ENCODE measurements around the gene LRCH1.

LRCH1 gene

GRCh38 chr13:46565808-46566750 lies 13.1 kb downstream of the LRCH1 start:
- Histone ChIP-seq H3K4me2 (ENCODE audit: low read length, poor library complexity, severe bottlenecking) (no peak overlapping the region), H2BK120ac (ENCODE audit: low read depth, low read length) (no peak overlapping the region), H3K9ac (ENCODE audit: low read length) (no peak overlapping the region), H3K4ac (ENCODE audit: low read depth in 1 of 2, low read length in 2 of 2) (no peak overlapping the region), H4K8ac (ENCODE audit: low read length) (no peak overlapping the region), H3K27ac (ENCODE audit: low read length, poor library complexity, severe bottlenecking) (no peak overlapping the region), H3K4me3 (ENCODE audit: insufficient read depth in 1 of 2, low read depth in 1 of 2, low read length in 2 of 2) (no peak overlapping the region), H3K18ac (ENCODE audit: low read depth in 1 of 2, low read length in 2 of 2) (no peak overlapping the region), H3K4me1 (ENCODE audit: control insufficient read depth, insufficient read depth, low read depth, low read length) (peaks cover 11% of the 10 kb centered on the region), H3K14ac (ENCODE audit: low read length in 2 of 2) (no peak overlapping the region), H3K23ac (ENCODE audit: low read length in 2 of 2) (peak overlapping the region in 1 of 2 experiments; percentile 32), H4K91ac (ENCODE audit: low read length) (no peak overlapping the region), H2BK15ac (ENCODE audit: low read depth, poor library complexity, severe bottlenecking) (no peak overlapping the region), H2BK5ac (ENCODE audit: low read depth, low read length, poor library complexity, severe bottlenecking) (no peak overlapping the region), H2AK5ac (ENCODE audit: low read length, severe bottlenecking) (no peak overlapping the region), H3K36me3 (ENCODE audit: control insufficient read depth in 1 of 2, insufficient read depth in 2 of 2, low read depth in 1 of 2, low read length in 2 of 2) (peaks cover 0 to 4% of the 10 kb centered on the region in 2 experiments), H3K79me1 (replicated peaks; ENCODE audit: low read length, poor library complexity, severe bottlenecking) (no peaks in the 10 kb centered on the region), H3K27me3 (ENCODE audit: control insufficient read depth in 1 of 2, insufficient read depth in 1 of 2, low read length in 2 of 2) (no peaks in the 10 kb centered on the region), H3K9me3 (ENCODE audit: control insufficient read depth, low read length) (no peaks in the 10 kb centered on the region), H2AFZ (ENCODE audit: low read depth, low read length) (no peak overlapping the region), H2BK12ac (ENCODE audit: low read length in 2 of 2) (no peak overlapping the region)
- no peak for DNase-seq
- WGBS, result 85% methylated on average over 6 of the region's 7 CpGs

GRCh38 chr13:46567671-46568070 lies 14.7 kb downstream of the LRCH1 start:
- no peak overlapping the region for H3K4ac ChIP-seq (ENCODE audit: low read depth in 1 of 2, low read length in 2 of 2)
- H3K4me2 ChIP-seq (ENCODE audit: low read length, poor library complexity, severe bottlenecking), result no peak overlapping the region
- no peaks in the 10 kb centered on the region for H3K79me1 ChIP-seq (replicated peaks; ENCODE audit: low read length, poor library complexity, severe bottlenecking)
- H2BK120ac ChIP-seq (ENCODE audit: low read depth, low read length), result no peak overlapping the region
- H2BK12ac ChIP-seq (ENCODE audit: low read length in 2 of 2), result no peak overlapping the region
- no peak for DNase-seq
- H4K91ac ChIP-seq (ENCODE audit: low read length), result no peak overlapping the region
- no peak overlapping the region for H2AK5ac ChIP-seq (ENCODE audit: low read length, severe bottlenecking)
- no peak overlapping the region for H3K18ac ChIP-seq (ENCODE audit: low read depth in 1 of 2, low read length in 2 of 2)
- H3K23ac ChIP-seq (ENCODE audit: low read length in 2 of 2), result no peak overlapping the region
- H3K9me3 ChIP-seq (ENCODE audit: control insufficient read depth, low read length), result no peaks in the 10 kb centered on the region
- 96% methylated on average over 2 of the region's 2 CpGs for WGBS
- no peak overlapping the region for H3K9ac ChIP-seq (ENCODE audit: low read length)
- peaks cover 15% of the 10 kb centered on the region for H3K4me1 ChIP-seq (ENCODE audit: control insufficient read depth, insufficient read depth, low read depth, low read length)
- H3K36me3 ChIP-seq (ENCODE audit: control insufficient read depth in 1 of 2, insufficient read depth in 2 of 2, low read depth in 1 of 2, low read length in 2 of 2), result peaks cover 0 to 1% of the 10 kb centered on the region in 2 experiments
- no peak overlapping the region for H3K27ac ChIP-seq (ENCODE audit: low read length, poor library complexity, severe bottlenecking)
- H2BK15ac ChIP-seq (ENCODE audit: low read depth, poor library complexity, severe bottlenecking), result no peak overlapping the region
- H3K14ac ChIP-seq (ENCODE audit: low read length in 2 of 2), result no peak overlapping the region
- no peak overlapping the region for H3K4me3 ChIP-seq (ENCODE audit: insufficient read depth in 1 of 2, low read depth in 1 of 2, low read length in 2 of 2)
- H3K27me3 ChIP-seq (ENCODE audit: control insufficient read depth in 1 of 2, insufficient read depth in 1 of 2, low read length in 2 of 2), result no peaks in the 10 kb centered on the region
- H4K8ac ChIP-seq (ENCODE audit: low read length), result no peak overlapping the region
- H2AFZ ChIP-seq (ENCODE audit: low read depth, low read length), result no peak overlapping the region
- H2BK5ac ChIP-seq (ENCODE audit: low read depth, low read length, poor library complexity, severe bottlenecking), result no peak overlapping the region

- no peak overlapping the region for H3K27ac ChIP-seq (ENCODE audit: low read length, poor library complexity, severe bottlenecking)
- no peak overlapping the region for H3K9ac ChIP-seq (ENCODE audit: low read length)
- H2BK120ac ChIP-seq (ENCODE audit: low read depth, low read length), result no peak overlapping the region
- H3K18ac ChIP-seq (ENCODE audit: low read depth in 1 of 2, low read length in 2 of 2), result no peak overlapping the region
- no peak overlapping the region for H3K23ac ChIP-seq (ENCODE audit: low read length in 2 of 2)
- no peak overlapping the region for H4K8ac ChIP-seq (ENCODE audit: low read length)
- H3K4ac ChIP-seq (ENCODE audit: low read depth in 1 of 2, low read length in 2 of 2), result no peak overlapping the region
- no peaks in the 10 kb centered on the region for H3K27me3 ChIP-seq (ENCODE audit: control insufficient read depth in 1 of 2, insufficient read depth in 1 of 2, low read length in 2 of 2)
- no peaks in the 10 kb centered on the region for H3K79me1 ChIP-seq (replicated peaks; ENCODE audit: low read length, poor library complexity, severe bottlenecking)
- no peak overlapping the region for H2AFZ ChIP-seq (ENCODE audit: low read depth, low read length)
- no peak overlapping the region for H3K4me2 ChIP-seq (ENCODE audit: low read length, poor library complexity, severe bottlenecking)
- H3K4me3 ChIP-seq (ENCODE audit: insufficient read depth in 1 of 2, low read depth in 1 of 2, low read length in 2 of 2), result no peak overlapping the region
- H2BK15ac ChIP-seq (ENCODE audit: low read depth, poor library complexity, severe bottlenecking), result no peak overlapping the region
- no peak overlapping the region for H2BK5ac ChIP-seq (ENCODE audit: low read depth, low read length, poor library complexity, severe bottlenecking)
- H2BK12ac ChIP-seq (ENCODE audit: low read length in 2 of 2), result no peak overlapping the region
- no peak overlapping the region for H2AK5ac ChIP-seq (ENCODE audit: low read length, severe bottlenecking)
- 94% methylated on average over 7 of the region's 7 CpGs for WGBS
- no peak overlapping the region for H4K91ac ChIP-seq (ENCODE audit: low read length)
- H3K14ac ChIP-seq (ENCODE audit: low read length in 2 of 2), result no peak overlapping the region
- no peaks in the 10 kb centered on the region for H3K9me3 ChIP-seq (ENCODE audit: control insufficient read depth, low read length)
- H3K4me1 ChIP-seq (ENCODE audit: control insufficient read depth, insufficient read depth, low read depth, low read length), result peaks cover 18% of the 10 kb centered on the region
- no peak for DNase-seq
- no peaks in the 10 kb centered on the region for H3K36me3 ChIP-seq (ENCODE audit: control insufficient read depth in 1 of 2, insufficient read depth in 2 of 2, low read depth in 1 of 2, low read length in 2 of 2)
Measured at GRCh38 chr13:46569456-46569855, 16.5 kb downstream of the LRCH1 start.

GRCh38 chr13:46570273-46570672 lies 17.3 kb downstream of the LRCH1 start:
- Histone ChIP-seq H4K91ac (ENCODE audit: low read length) (no peak overlapping the region), H2BK12ac (ENCODE audit: low read length in 2 of 2) (no peak overlapping the region), H3K14ac (ENCODE audit: low read length in 2 of 2) (no peak overlapping the region), H4K8ac (ENCODE audit: low read length) (no peak overlapping the region), H3K4me2 (ENCODE audit: low read length, poor library complexity, severe bottlenecking) (no peak overlapping the region), H3K4me1 (ENCODE audit: control insufficient read depth, insufficient read depth, low read depth, low read length) (peaks cover 19% of the 10 kb centered on the region), H3K23ac (ENCODE audit: low read length in 2 of 2) (no peak overlapping the region), H2BK5ac (ENCODE audit: low read depth, low read length, poor library complexity, severe bottlenecking) (no peak overlapping the region), H3K79me1 (replicated peaks; ENCODE audit: low read length, poor library complexity, severe bottlenecking) (no peaks in the 10 kb centered on the region), H3K9ac (ENCODE audit: low read length) (no peak overlapping the region), H3K27me3 (ENCODE audit: control insufficient read depth in 1 of 2, insufficient read depth in 1 of 2, low read length in 2 of 2) (no peaks in the 10 kb centered on the region), H3K4me3 (ENCODE audit: insufficient read depth in 1 of 2, low read depth in 1 of 2, low read length in 2 of 2) (no peak overlapping the region), H3K27ac (ENCODE audit: low read length, poor library complexity, severe bottlenecking) (no peak overlapping the region), H3K4ac (ENCODE audit: low read depth in 1 of 2, low read length in 2 of 2) (no peak overlapping the region), H3K36me3 (ENCODE audit: control insufficient read depth in 1 of 2, insufficient read depth in 2 of 2, low read depth in 1 of 2, low read length in 2 of 2) (no peaks in the 10 kb centered on the region), H2AK5ac (ENCODE audit: low read length, severe bottlenecking) (peak overlapping the region; percentile 49), H2BK15ac (ENCODE audit: low read depth, poor library complexity, severe bottlenecking) (no peak overlapping the region), H3K18ac (ENCODE audit: low read depth in 1 of 2, low read length in 2 of 2) (no peak overlapping the region), H2BK120ac (ENCODE audit: low read depth, low read length) (no peak overlapping the region), H2AFZ (ENCODE audit: low read depth, low read length) (no peak overlapping the region), H3K9me3 (ENCODE audit: control insufficient read depth, low read length) (no peaks in the 10 kb centered on the region)
- DNase-seq, result no peak
- WGBS, result 90% methylated on average over 3 of the region's 4 CpGs
